Measurements from ENCODE around the gene SHISA9.
"Not testable (repeated sequence)": the region's sequence is repeated elsewhere in the genome, so short reads cannot be mapped to it uniquely, and the experiment has no call there.

Gene SHISA9

DNA sequence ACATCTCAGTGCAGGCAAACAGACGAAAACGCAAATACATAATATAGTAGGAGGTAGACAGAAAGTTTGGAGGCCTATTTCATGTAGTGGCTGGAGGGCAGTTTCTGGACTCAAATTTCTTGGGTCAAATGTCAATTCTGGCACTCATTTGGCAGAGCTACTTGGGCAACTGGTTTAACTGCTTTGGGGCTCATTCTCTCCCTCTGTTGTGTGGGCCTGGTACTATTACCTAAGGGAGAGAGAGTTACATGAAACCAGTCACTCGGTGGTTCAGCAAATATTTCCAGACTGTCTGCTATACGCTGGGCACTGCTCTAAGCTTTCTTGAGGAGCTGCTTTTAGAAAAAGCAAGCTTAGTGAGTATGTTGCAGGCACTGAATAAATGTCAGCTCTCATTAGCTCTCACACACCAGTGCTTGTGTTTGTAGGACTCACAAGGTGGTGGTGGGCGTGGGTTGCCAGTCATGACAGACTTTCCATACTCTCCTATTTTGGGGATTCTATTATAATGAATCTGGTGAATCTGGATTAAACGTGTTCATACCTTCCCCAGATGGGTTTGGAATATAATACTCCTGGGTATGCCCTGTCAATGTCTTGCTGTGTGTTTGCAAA, 1.8 kb upstream of the SHISA9 start:
- DNase-seq (ENCODE audit: insufficient read length, low spot score) (no peak), FAIRE-seq (no peak)

DNA sequence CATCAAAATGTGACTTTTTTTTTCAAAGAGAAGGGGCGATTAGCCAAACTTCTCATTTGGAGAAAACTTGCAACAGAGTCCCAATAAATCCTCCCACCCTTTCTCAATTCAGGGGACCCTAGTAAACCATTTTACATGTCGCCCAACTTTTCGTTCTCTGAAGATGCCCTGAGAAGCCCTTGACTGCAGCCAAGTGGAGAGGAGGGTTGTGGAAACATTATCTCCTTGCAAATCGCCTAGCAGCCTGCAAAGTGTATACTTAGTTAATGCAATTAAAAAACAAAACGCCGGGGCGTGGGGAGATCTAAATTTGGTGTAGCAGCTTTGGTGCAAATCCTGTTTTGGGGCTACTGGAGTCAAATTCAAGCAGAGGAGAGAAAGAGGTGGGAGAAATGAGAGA, 1.2 kb upstream of the SHISA9 start:
- FAIRE-seq (no peak), DNase-seq (ENCODE audit: insufficient read length, low spot score) (no peak)

DNA sequence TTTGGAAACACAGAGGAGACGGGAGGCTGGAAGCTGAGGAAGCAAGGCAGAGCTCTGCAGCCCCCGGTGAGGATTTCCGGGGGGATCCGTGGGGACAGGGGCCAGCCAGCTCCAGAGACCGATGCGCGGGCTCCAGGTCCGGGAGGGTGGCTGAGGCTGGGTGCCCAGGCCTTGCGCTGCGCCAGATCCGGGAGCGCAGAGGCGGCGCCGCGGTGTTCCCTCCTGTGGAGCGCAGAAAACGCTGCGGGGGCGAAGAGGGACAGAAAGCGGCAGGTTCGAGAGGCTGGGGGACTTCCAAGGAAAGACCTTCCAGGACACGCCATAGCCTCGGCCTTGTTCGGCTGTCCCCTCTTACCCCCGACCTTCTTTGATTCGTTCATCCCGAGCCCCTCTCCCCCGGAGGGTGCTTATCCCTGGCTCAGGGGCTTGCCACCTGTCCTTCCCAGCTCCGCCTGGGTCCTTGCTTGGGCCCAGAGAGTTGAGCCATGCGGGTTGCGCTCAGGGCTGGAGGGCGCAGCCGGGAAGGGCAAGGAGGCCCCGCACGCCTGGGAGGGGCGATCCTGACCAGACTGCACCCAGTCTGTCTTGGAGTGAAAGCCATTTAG, 697 bp upstream of the SHISA9 start:
- FAIRE-seq (no peak), DNase-seq (ENCODE audit: insufficient read length, low spot score) (no peak)

DNA sequence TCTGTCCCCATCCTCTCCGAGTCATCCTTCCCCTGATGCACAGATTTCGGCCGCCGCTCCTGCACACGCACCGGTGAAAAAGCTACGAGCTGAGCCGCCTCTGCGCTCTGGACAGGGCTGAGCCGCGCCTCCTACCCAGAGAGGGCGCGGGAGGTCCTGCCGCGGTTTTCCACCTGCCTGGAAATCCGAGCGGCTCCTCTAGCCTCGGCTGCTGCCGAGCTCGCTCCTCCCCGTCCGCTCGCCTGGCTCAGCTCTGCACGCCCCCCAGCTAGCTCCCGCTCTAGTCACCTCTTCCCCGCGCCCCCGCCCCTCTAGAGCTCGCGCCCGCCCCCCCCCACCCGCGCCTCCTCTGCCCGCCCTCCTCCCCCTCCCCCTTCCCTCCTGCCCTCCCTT, 198 bp upstream of the SHISA9 start:
- FAIRE-seq (no peak), DNase-seq (ENCODE audit: insufficient read length, low spot score) (no peak)

DNA sequence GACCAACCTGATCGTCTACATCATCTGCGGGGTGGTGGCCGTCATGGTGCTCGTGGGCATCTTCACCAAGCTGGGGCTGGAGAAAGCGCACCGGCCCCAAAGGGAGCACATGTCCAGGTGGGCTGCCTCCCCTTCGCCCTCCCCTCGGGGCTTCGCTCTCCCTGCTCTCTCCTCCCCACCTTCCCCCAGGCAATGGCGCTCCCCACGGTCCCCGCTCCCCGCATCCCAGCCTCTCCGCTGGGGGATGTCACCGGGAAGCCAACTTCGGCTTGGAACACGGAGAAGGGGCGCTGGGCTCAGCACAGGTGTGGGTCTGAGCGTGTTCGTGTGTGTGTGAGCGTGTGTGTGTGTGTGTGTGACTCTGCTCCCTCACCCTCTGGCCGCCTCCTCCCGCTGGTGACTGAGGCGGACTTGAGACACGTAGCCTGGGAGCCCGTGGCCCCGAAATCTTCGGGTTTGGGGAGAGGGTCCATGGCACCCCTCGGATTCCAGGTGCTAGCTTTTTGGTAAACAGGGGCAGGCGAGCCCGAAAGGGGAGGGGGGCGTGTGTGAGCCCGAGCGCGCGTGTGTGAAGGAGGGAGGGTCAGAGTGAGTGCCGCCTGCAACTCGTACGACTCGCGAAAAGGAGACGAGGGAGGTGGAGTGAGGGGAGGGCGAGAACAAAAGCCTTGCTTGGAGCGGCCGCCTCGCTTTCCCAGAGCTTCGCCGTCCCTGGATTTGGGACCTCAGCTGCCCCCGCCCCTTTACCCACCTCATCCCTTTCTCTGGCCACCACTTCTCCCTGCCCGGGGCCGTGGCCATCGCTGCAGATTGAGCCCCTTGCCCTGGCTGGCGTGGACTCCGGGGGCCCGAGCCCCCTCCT, 1.3 kb downstream of the SHISA9 start:
- DNase-seq (ENCODE audit: insufficient read length, low spot score) (no peak), FAIRE-seq (no peak)

DNA sequence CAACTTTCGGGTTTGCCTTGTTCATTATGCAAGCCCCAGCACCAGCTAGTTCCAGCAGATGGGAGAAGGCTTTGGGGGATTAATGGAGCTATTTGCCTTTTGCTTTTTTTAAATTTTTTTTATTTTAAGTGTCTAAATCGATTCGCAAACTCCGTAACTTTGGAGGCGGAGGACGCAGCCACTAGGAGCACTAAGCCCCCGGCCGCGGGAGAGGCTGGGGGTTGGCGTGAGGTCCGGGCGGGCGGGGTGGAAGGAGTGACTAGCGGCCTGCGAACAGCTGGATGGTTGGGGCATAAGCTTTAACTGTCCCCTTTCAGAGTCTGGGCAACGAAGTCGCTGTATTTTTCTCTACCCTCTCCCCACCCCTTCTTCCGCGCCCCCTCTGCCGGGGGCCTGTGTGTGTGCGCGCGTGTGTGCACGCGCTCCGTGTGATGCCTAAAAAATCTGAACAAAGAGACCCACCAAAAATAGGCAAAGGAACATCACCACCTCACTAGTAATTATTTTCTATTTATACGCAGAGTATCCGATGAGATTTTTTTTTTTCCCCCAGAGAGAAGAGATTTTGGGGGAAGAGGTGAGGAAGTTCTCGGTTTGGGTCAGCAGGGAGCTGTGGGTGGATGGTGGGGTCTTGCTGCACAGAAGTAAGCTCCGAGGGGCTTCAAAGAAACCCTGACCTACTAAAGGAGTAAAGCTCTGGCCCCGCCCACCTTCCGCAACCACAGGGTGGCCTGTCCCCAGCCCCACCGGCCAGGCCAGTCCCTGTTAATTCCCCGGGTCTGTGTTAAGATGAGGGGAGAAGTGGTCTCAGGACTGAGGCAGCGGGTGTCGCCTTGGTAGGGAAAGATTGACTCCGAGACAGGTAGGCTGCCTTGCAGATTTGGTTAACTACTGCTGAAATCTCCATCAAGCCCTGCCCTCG, 2.3 kb downstream of the SHISA9 start:
- FAIRE-seq: no peak
- DNase-seq (ENCODE audit: insufficient read length, low spot score): no peak

DNA sequence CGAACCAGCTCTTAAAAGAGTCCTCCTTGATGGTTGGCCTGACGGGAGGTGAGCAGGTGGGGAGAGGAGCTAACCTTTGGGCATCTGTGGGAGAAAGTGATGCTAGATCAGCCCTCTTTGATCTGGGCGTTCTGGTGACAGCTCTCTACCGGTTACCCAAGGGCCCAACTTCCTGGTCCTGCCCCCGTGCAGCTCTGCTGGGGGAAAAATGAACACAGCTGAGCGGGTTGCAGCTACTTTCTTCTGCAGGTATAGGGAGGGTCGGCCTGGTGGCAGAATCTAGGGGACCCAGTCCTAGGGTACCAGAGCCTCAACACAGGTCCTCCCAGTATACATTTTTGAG, 2.9 kb downstream of the SHISA9 start:
- FAIRE-seq (no peak), DNase-seq (ENCODE audit: insufficient read length, low spot score) (no peak)

DNA sequence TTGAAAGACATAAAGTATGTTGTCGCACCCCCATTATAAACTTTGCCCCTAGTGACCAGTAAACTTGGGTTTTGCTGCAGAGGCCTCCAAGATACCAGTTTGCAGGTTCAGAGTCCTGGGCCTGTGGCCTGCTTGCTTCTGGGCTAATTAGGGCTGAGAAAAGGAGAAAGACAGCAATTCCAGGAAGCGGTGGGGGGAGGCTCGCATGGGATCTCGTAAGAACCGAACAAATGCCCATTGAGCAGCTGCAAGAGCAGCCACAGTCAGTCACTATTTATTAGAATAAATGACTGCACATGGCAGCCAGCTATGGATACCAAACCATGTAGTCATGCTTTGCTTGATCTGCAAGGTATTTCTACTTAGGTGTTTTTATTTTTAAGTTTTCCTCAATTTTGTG, 4.9 kb downstream of the SHISA9 start:
- DNase-seq (ENCODE audit: insufficient read length, low spot score): no peak
- no peak for FAIRE-seq

DNA sequence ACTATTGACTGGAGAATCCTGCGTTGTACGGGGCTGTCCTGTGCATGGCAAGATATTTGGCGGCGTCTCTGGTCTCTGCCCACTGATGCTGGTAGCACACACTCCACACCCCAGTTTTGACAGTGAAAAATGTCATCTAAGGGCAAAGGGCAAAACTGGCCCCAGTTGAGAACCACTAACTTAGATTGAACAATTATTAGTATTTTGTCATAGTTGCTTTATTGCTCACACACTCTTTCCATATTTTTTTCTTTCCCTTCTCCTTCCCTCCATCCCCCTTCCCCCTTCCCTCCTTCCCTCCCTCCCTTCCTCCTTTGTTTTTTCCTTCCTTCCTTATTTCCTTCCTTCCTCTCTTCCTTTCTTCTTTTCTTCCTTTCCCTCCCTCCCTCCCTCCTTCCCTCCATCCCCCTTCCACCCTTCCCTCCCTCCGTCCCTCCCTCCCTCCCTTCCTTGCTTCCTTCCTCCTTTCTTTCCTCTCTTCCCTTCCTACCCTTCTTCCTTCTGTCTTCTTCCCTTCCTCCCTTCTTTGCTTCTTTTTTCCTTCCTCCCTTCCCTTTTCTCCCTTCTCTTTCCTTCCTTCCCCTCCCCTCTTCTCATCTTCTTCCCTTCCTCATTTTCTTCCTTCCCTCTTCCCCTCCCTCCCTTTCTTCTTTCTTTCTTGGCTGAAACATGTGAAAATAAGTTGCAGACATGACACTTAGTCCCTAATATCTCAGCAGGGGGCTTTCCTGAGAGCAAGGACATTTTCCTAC, 5.5 kb downstream of the SHISA9 start:
- FAIRE-seq: no peak

DNA sequence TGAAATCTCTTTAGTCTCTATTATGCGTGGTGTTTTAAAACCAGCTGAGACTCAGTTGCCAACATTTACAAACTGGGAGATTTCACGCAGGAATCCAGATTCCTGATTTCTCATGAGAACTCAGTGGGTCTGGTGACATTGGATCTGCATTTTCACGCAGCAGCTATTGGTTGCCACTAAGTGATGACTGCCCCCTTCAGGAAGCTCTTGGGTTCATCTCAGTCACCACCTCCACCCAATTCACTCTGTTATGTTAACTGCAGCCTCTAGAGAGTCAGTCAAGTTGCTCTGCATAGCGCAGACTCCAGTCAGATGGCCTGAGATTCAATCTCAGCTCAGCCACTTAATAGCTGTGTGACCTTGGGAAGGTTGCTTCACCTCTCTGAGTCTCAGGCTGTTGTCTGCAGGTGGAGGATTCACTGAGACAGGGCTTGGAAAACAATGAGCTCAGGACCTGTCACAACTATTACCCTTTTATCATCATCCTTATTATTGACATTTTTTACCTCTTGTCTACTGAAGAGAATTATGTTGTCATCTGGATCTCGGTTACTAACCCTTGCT, 6.4 kb downstream of the SHISA9 start:
- FAIRE-seq (no peak), DNase-seq (ENCODE audit: insufficient read length, low spot score) (no peak)

More for the DNA sequence above, 5.5 kb downstream of the SHISA9 start:
- DNase-seq (ENCODE audit: insufficient read length, low spot score): no peak

DNA sequence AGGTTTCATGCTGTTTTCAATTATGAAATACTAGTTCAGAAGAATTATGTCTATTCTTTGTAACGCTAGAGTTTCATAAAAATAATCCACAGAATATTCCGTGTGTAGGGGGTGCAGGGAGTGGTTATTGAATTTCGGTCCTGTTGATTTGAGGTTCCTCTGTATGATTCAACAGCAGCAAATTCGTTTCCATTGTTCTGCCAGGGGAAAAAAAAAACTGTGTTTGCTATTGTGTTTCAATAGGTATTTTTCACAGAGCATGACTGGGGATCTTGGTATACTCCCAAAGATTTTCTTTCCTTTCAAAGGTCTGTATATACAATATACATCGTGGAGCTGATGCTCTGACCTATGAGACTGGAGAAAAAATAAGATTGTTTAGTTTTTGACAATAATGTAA, 15.8 kb downstream of the SHISA9 start:
- FAIRE-seq (no peak), DNase-seq (ENCODE audit: insufficient read length, low spot score) (no peak)

DNA sequence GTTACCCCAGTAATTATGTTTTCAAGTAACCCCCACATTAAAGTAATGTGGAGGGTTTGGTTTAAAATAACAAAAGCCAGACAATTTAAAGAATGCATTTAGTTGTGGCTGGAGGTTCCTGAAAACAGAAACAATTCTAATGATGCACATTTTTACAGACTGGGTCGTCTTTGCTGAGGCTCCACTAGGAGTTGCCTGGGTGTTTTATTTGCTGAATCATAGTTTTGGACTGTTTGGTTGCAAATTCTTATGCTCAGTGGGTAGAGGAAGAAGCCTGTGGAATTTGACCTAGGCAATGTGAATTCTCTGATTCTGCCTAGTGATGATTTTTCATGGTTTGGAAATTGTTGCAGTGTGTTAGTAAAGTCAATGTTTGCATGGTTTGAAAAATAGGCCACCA, 16.3 kb downstream of the SHISA9 start:
- FAIRE-seq: no peak

DNA sequence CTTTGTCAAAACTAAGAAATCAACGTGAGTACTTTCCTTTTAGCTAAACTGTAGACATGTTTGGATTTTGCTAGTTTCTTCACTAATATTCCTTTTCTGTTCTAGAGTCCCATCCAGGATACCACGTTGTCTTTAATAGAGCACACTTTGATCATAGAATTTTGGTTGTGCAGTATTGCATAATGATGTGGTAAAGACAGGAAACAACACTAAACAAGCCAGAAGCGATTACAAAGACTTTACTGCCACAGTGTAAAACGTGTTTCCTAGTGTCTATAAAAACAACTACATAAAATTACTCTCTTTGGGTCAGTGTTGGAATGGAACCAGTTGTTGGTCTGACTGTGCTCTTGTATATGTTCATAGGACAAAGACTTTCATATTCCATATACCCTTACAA, 19.3 kb downstream of the SHISA9 start:
- no peak for FAIRE-seq

More for the DNA sequence above, 16.3 kb downstream of the SHISA9 start:
- DNase-seq (ENCODE audit: insufficient read length, low spot score): no peak

DNA sequence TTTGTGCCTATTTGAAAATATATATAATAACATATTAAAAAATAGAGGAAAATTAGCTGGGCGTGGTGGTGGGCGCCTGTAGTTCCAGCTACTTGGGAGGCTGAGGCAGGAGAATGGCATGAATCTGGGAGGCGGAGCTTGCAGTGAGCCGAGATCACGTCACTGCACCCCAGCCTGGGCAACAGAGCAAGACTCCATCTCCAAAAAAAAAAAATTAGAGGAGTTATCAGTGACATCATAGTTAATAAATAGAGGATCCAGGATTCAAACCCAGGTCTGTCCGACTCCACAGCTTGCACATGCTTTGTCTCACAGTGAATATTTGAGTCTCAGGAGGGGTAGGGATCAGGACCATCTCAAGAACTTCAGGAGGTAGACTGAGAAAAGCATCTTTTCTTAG, 22.2 kb downstream of the SHISA9 start:
- not testable (repeated sequence) for FAIRE-seq; DNase-seq (ENCODE audit: insufficient read length, low spot score)

More for the DNA sequence above, 19.3 kb downstream of the SHISA9 start:
- no peak for DNase-seq (ENCODE audit: insufficient read length, low spot score)

DNA sequence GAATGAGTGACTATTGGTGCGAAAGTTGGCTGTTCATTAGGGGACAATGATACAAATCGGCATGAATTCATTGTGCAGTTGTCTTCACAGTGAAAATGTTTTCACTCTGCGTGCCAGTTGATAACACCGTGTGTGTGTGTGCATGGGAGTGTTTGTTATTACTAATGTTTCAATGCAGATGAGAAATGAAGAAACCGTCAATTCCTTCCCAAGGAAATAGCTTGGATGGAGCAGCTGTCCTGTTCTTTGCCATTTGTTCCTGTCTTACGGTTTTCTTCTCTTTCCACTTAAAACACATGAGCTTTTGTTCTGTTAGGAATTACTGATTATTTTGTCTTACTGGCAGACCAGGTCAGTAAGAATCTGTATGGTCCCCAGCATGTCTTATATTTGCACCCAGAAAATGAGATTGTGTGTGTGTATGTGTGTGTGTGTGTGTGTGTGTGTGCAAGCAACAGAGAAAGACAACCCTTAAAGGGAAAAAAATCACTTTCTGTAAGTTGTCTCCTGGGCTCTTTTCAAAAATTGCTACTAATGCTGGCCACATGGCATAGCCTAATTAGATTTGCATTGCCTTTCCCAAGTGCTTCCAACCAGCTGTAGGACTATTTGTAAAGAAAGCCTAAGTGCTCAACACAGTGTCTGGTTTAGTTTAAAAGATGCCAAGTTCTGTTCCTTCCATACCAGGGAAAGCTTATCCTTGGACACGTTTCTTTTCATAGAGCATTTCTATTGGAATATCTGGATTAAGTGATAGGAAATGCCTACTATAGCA, 23.8 kb downstream of the SHISA9 start:
- DNase-seq (ENCODE audit: insufficient read length, low spot score) (no peak), FAIRE-seq (no peak)

DNA sequence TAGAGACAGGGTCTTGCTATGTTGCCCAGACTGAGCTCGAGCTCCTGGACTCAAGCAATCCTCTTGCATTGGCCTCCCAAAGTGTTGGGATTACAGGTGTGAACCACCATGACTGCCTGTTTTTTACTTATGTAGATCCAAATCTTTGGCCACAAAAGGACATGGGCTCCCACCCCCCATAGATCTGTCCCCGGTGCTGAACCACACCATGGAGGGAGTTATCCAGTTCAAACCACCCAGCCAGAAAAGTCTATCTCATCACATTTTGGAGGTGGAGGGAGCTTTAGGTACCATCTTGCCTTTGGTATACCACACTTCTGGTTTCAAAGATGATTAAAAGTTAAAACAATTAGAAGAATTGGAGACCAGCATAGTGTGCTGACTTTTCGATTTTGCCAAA, 26.2 kb downstream of the SHISA9 start:
- DNase-seq (ENCODE audit: insufficient read length, low spot score): no peak
- no peak for FAIRE-seq

DNA sequence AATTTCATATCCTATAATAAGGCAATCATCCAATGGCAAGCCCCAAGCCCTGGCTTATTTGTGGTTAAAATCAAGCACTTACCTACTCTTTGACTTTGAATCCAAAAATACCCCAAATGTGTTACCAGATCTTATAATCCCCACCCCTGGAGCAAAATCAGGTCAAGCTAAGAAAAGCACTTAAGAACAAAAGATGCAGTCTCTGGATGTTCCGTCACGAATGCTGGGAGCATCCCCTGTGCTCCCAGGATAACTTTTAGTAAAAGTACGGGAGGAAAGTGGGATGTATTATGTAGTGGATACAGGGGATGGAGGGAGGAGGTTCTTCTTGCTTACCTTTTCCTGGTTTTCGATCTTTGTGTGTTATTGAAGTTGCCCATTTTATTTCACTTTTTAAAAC, 29.5 kb downstream of the SHISA9 start:
- no peak for FAIRE-seq
- no peak for DNase-seq (ENCODE audit: insufficient read length, low spot score)

DNA sequence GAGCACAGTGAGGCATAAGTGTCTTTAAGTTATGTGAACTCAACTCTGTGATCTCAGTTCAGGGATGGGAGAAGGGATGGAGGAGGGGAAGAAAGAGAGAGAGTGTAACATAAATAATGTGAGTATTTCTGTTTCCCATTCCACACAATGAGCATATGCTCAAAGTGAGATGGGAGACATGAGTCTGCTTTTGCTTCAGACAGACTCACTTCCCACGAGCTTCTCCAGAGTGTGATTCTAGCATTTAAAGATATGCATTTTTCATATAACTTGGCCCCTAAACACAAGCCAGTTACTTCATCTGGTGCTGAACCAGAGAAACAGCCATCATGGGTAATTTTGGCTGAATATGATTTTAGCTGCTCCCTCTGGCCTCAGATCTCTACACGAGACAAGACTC, 35.0 kb downstream of the SHISA9 start:
- DNase-seq (ENCODE audit: insufficient read length, low spot score) (no peak), FAIRE-seq (no peak)

DNA sequence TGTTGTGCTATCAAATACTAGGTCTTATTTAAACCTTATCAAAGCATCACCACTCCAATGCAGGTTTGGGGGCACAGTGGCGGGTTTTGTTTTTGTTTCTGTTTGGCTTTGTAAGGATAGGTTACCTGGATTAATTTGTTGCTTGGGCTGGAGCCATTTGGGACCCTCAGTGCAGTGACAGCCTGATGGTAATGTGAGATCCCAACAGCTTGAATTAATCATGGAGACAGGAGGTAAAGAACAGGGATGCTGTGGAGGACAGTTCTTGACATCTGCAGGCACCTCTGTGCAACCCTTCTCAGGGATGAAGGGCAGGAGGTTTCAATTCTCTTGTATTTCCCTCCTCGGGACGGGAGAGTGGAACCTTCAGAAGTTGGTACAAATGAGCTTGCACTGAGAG, 40.5 kb downstream of the SHISA9 start:
- DNase-seq (ENCODE audit: insufficient read length, low spot score): no peak
- FAIRE-seq: no peak

Data from HTR-8/SVneo (cell line).